SJSA1 (cell line): Measurements from ENCODE around the gene PPIL1. TPM values are rescaled to one million over a fixed set of nuclear protein-coding genes. Genes with fewer than 3 reads are reported as not detected.

ENCODE experiments used
- DNase-seq, 2 experiments: peaks; one replicate each; pipeline ENCODE4 v3.0.0-alpha.2; 2015 to 2020; ENCODE audit warnings: low spot score in 2 of 2, low read depth in 1 of 2
- H3K27ac ChIP-seq: fragments of 250-450 bp; sonication (Bioruptor Pico); 2 replicates; pipeline ENCODE4 v1.5.1; 2020; ENCODE audit warnings: mild to moderate bottlenecking, moderate library complexity
- H3K27me3 ChIP-seq: fragments of 250-450 bp; sonication (Bioruptor Pico); replicated peaks from 2 replicates; pipeline ENCODE4 v1.5.1; 2020; ENCODE audit warnings: mild to moderate bottlenecking, moderate library complexity
- H3K36me3 ChIP-seq: fragments of 250-450 bp; sonication (Bioruptor Pico); 2 replicates; pipeline ENCODE4 v1.5.1; 2020; ENCODE audit warnings: mild to moderate bottlenecking
- H3K4me1 ChIP-seq: fragments of 250-450 bp; sonication (Bioruptor Pico); replicated peaks from 2 replicates; pipeline ENCODE4 v1.6.1; 2021; ENCODE audit warnings: mild to moderate bottlenecking
- H3K4me3 ChIP-seq: fragments of 250-450 bp; sonication (Bioruptor Pico); 2 replicates; pipeline ENCODE4 v1.5.1; 2020; ENCODE audit warnings: mild to moderate bottlenecking
- H3K9me3 ChIP-seq: fragments of 250-450 bp; sonication (Bioruptor Pico); replicated peaks from 2 replicates; pipeline ENCODE4 v1.5.1; 2020; ENCODE audit warnings: mild to moderate bottlenecking
- total RNA-seq: library from RNA; depleted of rRNA; stranded (reverse); fragments of >200 nt; shearing (Covaris generic); gene quantifications from 2 replicates; pipeline ENCODE4 v1.2.3, GENCODE V29; 2014

The PPIL1 gene
- total RNA-seq, 1 experiment from 2014 or later = 83.6 TPM

- DNase-seq = no peak
- no peak overlapping the region for H3K27ac ChIP-seq
- no peaks in the 10 kb centered on the region for H3K36me3 ChIP-seq
- no peak overlapping the region for H3K4me3 ChIP-seq
- H3K9me3 ChIP-seq = no peaks in the 10 kb centered on the region
- peaks cover 15% of the 10 kb centered on the region for H3K4me1 ChIP-seq
- no peaks in the 10 kb centered on the region for H3K27me3 ChIP-seq
These were observed 44.6 kb downstream of the PPIL1 start for GRCh38 chr6:36829919-36830544.

- no peaks in the 10 kb centered on the region for H3K27me3 ChIP-seq
These were observed 47.1 kb downstream of the PPIL1 start for GRCh38 chr6:36827261-36828079.

DNA sequence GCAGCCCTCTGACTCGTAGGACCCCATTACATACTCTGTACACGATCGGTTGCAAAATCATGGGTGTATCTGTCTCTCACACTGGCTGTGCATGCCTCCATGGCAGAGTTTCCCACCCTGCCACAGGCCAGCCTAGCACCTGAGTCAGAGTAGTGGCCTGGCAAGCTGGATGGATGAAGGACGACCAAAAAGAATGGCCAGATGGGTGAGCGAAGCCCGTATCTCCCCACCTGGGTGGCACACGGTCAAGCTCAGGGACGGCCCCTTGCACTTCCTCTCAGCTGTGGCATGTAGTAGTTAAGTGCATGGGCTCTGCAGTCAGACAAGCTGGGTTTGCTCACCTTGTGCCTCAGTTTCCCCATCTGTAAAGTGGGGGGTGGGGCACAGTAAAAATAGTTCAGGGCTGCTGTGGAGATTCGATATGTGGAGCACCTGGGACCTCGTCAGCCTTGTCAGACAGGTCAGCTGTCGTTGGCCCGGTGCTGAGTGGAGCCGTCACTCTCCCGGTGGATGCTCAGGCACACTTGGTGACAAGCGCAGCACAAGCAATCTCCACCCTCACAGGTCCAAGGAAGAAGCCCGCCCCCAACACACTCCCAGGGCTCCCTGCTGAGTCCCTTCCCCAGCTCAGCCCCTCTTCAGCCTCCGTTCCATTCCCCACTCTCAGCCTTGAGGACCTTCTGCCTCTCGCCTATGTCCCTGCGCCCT, 47.9 kb downstream of the PPIL1 start:
- no peak for DNase-seq

More at GRCh38 chr6:36827261-36828079, 47.1 kb downstream of the PPIL1 start:
- Histone ChIP-seq H3K4me3 (no peak overlapping the region), H3K4me1 (peaks cover 15% of the 10 kb centered on the region), H3K9me3 (no peaks in the 10 kb centered on the region), H3K27ac (peak overlapping the region; percentile 28; the same call in 1 of the 2 replicates), H3K36me3 (no peaks in the 10 kb centered on the region)
- peak; percentile 75 to 82 for DNase-seq

GRCh38 chr6:36825994-36826393, 48.6 kb downstream of the PPIL1 start:
- H3K4me3 ChIP-seq = no peak overlapping the region
- no peak for DNase-seq
- H3K9me3 ChIP-seq = no peaks in the 10 kb centered on the region
- peaks cover 15% of the 10 kb centered on the region for H3K4me1 ChIP-seq
- H3K36me3 ChIP-seq = no peaks in the 10 kb centered on the region
- H3K27me3 ChIP-seq = no peaks in the 10 kb centered on the region
- H3K27ac ChIP-seq = no peak overlapping the region

More for the DNA sequence above, 47.9 kb downstream of the PPIL1 start:
- H3K4me3 ChIP-seq = no peak overlapping the region
- H3K9me3 ChIP-seq = no peaks in the 10 kb centered on the region
- peaks cover 15% of the 10 kb centered on the region for H3K4me1 ChIP-seq
- no peaks in the 10 kb centered on the region for H3K27me3 ChIP-seq
- H3K27ac ChIP-seq = peak overlapping the region; percentile 28; the same call in 1 of the 2 replicates
- no peaks in the 10 kb centered on the region for H3K36me3 ChIP-seq

GRCh38 chr6:36825452-36825851, 49.2 kb downstream of the PPIL1 start:
- Histone ChIP-seq H3K4me3 (no peak overlapping the region), H3K36me3 (no peaks in the 10 kb centered on the region), H3K27ac (no peak overlapping the region), H3K27me3 (no peaks in the 10 kb centered on the region), H3K4me1 (peaks cover 15% of the 10 kb centered on the region), H3K9me3 (no peaks in the 10 kb centered on the region)
- no peak for DNase-seq

DNA sequence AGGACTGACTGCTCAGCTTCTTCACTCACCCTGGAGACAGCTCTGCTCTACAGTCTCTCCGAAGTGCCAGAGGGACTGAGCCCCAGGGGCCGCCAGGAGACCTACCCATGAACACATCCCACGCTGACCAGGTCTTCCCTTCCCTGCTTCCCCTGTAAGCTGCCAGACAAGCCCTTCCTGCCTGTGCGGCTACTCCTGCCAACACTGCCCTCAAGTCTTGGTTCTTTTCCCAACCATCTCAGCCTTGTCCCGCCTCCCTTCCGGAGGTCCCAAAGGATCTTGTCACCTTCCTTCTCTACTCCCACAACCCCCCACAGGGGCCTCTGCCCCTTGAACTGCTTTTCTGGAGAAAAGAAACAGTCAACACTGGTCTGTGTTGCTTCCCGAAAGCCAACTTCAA, 50.4 kb downstream of the PPIL1 start:
- no peak for DNase-seq
- peaks cover 15% of the 10 kb centered on the region for H3K4me1 ChIP-seq
- H3K9me3 ChIP-seq = no peaks in the 10 kb centered on the region
- no peak overlapping the region for H3K4me3 ChIP-seq
- no peaks in the 10 kb centered on the region for H3K27me3 ChIP-seq
- no peaks in the 10 kb centered on the region for H3K36me3 ChIP-seq
- H3K27ac ChIP-seq = no peak overlapping the region

DNA sequence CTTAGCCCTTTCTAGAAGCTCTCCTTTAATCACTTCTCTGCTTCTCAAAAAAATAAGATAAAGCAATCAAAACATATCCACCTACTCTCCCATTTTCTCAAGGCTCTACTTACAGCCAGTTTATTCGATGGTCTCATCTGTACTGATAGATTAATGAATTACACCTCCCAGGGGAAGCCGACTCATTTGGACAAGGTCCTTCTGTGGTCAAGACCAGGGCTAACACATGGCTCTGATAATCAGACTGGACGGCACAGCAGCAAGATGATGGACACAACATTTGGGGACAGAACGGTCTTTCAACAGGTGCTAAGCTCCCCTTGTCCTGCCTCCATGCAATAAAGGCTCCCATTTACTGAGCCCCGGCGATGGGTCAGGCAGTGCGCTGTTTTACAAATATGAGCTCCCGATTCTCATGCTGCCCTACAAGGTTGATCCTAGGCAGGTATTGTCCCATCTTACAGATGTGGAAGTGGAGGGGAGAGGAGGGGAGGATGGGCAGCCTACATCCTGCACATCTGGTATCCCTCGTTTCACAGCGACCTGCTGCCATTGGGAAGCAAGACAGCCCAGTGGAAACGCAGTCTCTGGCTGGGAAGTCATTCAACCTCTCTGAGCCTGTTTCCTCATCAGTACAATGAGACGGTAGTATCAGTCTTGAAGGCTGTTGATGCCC, 51.0 kb downstream of the PPIL1 start:
- Histone ChIP-seq H3K9me3 (no peaks in the 10 kb centered on the region), H3K27ac (no peak overlapping the region), H3K4me1 (peaks cover 15% of the 10 kb centered on the region), H3K4me3 (no peak overlapping the region), H3K36me3 (no peaks in the 10 kb centered on the region), H3K27me3 (no peaks in the 10 kb centered on the region)
- DNase-seq = no peak

GRCh38 chr6:36822506-36823269, 51.9 kb downstream of the PPIL1 start:
- Histone ChIP-seq H3K27me3 (no peaks in the 10 kb centered on the region), H3K36me3 (no peaks in the 10 kb centered on the region), H3K4me1 (peaks cover 11% of the 10 kb centered on the region), H3K4me3 (no peak overlapping the region), H3K9me3 (no peaks in the 10 kb centered on the region), H3K27ac (no peak overlapping the region)
- no peak for DNase-seq

GRCh38 chr6:36821581-36822335, 52.8 kb downstream of the PPIL1 start:
- Histone ChIP-seq H3K27me3 (no peaks in the 10 kb centered on the region), H3K4me1 (peaks cover 2% of the 10 kb centered on the region), H3K27ac (no peak overlapping the region), H3K4me3 (no peak overlapping the region), H3K36me3 (no peaks in the 10 kb centered on the region), H3K9me3 (no peaks in the 10 kb centered on the region)
- DNase-seq = no peak

DNA sequence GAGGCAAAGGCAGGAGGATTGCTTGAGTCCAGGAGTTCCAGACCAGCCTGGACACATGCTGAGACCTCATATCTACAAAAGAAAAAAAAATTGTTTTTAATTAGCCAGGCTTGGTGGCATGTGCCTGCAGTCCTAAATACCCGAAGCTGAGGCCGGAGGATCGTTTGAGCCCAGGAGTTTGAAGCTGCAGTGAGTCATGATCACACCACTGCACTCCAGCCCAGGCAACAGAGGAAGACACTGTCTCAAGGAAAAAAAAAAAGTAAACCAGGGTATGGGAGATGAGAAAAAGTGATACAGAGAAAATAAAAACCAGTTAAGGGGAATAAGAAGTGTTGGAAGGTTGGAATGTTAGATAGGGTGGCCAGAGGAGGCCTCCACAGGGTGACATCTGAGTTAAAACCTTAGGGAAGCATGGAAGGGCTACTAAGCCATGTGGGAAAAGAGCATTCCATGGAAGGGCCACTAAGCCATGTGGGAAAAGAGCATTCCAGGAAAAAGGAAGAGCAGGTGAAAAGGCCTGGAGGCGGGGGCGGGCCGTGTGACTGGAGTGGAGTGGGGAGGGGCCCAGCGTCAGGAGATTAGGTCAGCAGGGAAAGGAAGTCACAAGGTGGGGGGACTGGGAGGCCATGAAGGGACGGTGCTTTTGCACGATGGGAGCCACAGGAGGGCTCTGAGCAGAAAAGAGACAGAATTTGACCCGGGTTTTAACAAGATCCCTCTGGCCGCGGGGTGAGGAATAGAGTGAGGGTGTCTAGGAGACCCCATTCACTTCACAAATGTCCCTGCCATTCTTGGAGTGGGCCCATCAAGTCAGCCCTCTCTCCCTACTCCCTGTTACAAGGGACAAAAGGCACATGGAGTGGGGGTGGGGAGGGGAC, 53.7 kb downstream of the PPIL1 start:
- Histone ChIP-seq H3K36me3 (no peaks in the 10 kb centered on the region), H3K9me3 (no peaks in the 10 kb centered on the region), H3K4me3 (no peak overlapping the region), H3K27me3 (no peaks in the 10 kb centered on the region), H3K27ac (no peak overlapping the region), H3K4me1 (no peaks in the 10 kb centered on the region)
- no peak for DNase-seq

DNA sequence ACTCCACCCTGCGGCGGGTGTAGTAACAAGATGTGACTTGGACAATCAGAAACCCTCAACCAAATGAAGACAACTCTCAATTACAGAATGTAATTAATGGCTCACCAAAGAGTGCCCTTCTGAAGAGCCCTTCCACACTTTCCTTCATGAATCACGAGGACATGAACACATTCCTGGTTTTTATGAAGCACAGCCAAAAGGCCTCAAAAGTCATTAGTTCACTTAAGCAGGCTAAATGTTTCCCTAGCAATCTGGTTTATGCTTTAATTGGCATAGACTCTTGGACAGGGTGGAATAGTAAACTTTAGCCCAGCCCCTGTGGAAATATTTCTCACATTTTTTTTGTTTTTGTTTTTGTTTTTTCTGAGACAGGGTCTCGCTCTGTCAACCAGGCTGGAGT, 55.8 kb downstream of the PPIL1 start:
- H3K36me3 ChIP-seq = no peaks in the 10 kb centered on the region
- H3K4me3 ChIP-seq = no peak overlapping the region
- no peak for DNase-seq
- H3K27me3 ChIP-seq = no peaks in the 10 kb centered on the region
- H3K27ac ChIP-seq = no peak overlapping the region
- no peaks in the 10 kb centered on the region for H3K9me3 ChIP-seq
- H3K4me1 ChIP-seq = no peaks in the 10 kb centered on the region

DNA sequence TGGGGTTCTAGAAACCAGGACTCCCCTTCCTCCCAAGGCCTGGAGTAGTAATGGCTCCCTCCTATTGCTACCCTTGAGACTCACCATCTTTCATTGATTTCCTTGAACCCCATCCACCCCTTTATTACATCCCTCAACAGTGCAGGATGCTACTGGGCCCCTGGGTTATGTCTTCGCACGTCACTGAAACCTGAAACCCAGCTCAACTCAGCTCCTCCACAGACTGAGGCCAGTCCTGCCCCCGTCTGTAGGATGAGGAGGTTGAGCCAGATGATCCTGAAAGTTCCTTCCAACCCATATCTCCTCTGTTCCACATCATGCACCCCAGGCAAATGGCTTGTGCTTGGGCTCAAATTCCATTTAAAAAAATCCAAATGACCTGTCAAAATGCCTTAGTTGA, 56.8 kb downstream of the PPIL1 start:
- Histone ChIP-seq H3K27ac (no peak overlapping the region), H3K27me3 (no peaks in the 10 kb centered on the region), H3K4me3 (no peak overlapping the region), H3K36me3 (no peaks in the 10 kb centered on the region), H3K9me3 (no peaks in the 10 kb centered on the region), H3K4me1 (no peaks in the 10 kb centered on the region)
- no peak for DNase-seq
